GM21786 (cell line): Measurements from ENCODE around the gene SEL1L.
"Not testable (repeated sequence)": the region's sequence is repeated elsewhere in the genome, so short reads cannot be mapped to it uniquely, and the experiment has no call there.

Experiments used
- ATAC-seq: cut with Tn5 transposase; IDR thresholded peaks from one replicate; pipeline ENCODE4 v1.9.1; 2021; ENCODE audit not compliant: unreplicated experiment

The SEL1L gene

DNA sequence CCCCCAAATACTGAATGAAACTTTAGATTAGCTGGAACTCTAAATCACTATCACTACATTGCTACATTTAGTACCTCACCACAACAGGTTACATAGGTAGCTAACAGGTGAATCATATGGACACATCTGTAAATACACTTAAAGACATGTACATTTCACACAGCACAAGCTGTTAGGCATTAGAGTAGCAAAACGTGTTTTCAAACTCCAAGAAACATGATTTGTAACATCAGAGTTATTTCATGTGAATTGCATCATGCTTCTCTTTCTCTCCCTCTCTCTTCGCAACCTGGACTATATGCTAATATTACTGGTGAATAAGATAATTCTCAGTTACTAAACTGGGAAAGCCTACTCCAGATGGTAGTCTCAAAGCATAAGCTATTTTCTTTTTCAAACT lies 4.3 kb downstream of the SEL1L start:
- ATAC-seq: no peak

DNA sequence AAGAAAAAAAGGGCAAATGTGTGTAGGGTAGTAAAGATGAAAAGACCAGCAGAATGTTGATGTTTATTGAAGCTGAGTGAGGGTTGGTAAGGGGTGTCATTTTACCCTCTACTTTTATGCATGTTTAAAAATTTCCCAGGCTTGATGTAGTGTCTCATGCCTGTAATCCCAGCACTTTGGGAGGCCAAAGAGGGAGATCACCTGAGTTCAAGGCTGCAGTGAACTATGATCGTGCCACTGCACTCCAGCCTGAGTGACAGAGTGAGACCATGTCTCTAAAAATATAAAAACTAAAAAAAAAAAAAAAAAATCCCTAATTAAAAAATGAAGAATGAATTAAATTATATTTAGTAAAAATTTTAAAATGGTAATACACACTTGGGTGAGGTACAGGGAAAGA lies 8.5 kb downstream of the SEL1L start:
- ATAC-seq: no peak

DNA sequence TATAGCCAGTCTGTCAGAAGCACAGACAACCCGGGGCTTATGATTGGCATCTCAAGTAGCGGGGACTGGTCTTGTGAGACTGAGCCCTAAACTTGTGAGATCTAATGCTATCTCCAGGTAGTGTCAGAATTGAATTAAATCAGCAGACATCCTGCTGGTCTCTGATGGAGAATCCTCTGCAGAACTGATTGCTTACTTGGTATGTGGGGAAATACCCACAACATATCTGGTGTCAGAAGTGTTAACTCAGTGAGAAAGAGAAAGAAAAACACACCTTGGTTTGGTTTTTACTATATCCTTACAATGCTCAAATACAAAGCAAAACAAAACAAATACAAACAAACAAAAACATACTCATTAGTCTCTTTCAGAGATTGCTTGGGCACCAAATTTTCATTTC lies 10.0 kb downstream of the SEL1L start:
- ATAC-seq: peak; percentile 78

DNA sequence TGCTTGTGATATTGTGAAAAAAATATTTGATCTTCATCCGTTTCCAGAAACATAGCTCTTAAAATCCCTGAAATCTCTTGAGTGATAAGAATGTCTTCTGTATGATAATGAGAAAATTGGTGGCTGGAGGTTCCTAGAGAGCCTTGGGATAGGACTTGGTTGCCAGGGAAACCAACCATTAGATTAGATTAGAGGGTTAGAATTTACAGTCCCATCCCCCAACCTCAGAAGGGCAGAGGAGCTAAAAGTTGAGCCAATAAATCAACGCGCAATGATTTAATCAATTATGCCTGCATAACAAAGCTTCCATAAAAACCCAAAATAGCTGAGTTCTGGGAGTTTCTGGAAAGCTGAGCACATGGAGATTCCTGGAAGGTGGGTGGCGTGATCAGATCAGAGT lies 10.6 kb downstream of the SEL1L start:
- ATAC-seq: no peak

DNA sequence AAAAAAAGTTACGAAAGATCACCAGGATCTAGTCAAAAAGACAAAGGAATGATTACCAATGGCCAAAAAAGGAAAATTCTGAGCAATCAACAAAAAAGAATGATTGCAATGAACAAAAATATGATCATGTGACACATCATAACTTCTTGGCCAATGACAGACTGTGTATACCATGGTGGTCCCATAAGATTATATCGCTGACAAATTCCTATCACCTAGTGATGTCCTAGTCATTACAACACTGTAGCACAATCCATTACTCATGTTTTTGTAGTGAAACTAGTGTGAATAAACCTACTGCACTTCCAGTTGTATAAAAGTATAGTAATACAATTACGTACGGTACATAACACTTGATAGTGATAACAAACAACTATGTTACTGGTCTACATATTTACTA lies 12.3 kb downstream of the SEL1L start:
- no peak for ATAC-seq

DNA sequence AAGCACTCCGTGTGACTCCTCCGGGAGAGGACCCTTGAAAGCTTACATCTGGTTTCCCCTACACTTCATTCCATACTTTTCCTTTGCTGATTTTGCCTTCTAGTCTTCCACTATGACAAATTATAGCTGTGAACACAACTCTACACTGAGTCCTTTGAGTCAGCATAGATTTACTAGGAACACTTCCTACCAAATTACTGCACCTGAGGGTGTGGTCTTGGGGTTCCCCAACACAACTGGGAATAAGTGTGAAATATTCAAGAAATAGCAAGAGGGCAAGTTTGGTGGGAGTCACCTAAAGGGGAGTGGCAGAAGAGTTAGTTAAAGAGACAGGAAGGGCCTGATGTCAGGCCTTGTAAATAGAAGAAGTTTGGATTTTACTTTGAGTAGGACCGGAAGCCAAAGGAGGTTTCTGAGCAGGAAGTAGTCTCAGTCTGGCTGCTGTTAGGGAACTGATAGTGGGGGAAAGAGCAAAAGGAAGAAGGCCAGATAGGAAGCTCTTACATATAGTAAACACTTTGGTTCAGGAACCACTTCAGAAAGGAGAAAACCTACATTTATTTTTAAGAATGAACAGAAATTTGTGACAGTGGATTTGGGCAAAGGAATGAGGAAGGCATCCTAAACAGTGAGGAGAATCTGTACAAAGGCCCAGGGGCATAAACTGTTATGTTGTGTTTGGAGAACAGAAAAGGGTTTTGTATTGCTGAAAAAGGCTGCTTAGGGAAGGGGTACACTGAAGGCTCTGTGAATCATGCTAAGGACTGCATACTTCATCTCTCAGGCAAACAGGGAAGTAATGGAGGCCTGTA lies 14.2 kb downstream of the SEL1L start:
- ATAC-seq: peak; percentile 70

DNA sequence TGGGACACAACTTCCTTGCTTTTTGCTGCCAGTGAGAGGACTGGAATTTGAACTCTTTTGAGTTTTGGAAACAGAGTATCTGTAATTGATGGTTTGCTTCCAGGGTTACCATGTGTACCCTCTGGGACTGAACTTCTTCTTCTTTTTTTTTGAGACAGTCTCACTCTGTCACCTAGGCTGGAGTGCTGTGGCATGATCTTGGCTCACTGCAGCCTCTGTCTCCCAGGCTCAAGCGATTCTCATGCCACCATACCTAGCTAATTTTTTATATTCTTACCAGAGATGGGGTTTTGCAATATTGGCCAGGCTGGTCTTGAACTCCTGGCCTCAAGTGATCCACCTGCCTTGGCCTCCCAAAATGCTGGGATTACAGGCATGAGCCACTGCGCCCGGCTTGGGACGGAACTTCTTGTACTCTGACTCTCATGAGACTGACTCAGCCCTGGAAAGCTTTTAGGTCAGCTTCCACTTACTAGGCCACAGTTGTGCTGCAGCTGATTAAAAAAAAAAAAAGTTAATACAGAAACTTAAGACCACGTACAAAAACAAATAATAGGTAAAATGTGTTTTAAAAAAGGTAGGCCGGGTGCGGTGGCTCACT lies 15.8 kb downstream of the SEL1L start:
- ATAC-seq: no peak

DNA sequence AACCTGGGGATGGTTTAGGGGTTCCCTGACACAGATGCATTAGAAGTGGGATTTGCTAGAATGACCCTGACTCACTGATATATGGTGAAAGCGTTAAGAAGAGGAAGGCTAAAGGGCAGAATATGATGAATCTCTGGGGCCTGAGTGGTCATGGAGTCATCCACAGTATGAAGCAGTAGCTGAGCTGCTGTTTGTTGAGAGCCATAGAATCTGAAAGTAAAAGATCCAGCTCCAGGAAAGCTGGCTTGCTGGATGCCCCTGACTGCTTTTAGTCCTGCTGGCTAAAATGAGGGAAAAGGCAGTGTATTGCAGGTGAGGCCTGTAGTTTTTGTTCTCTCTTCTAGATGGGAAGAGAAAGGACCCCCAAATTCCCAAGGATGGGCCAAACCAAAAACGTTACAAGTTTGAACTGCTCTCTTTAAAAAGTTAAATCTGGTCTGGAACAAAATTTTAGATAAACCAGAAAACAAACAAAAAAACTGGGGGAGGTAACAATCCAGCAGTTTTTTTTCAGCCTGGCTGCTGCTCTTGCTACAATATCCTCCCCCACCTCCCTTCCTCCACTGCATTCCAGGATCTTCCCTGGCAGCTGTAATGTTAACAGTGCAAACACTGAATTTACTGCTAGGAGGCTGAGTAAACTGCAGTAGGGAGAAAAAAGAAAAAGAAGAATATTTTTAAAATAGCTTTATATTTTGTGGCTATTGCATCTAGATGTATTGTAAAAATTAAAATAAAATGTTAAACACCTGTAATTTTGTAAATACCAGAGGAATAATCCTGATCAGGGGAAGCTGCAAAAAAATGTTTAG lies 16.5 kb downstream of the SEL1L start:
- ATAC-seq: no peak

DNA sequence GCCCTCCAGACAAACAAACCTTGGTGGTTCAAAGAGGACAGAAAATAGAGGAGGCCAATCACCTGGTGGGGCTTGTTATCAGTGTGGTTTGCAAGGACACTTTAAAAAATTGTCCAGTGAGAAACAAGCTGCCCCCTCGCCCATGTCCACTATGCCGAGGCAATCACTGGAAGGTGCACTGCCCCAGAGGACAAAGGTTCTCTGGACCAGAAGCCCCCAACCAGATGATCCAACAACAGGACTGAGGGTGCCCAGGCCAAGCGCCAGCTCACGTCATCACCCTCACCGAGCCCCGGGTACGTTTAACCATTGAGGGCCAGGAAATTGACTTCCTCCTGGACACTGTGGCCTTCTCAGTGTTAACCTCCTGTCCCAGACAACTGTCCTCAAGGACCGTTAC lies 17.7 kb downstream of the SEL1L start:
- ATAC-seq: not testable (repeated sequence)

DNA sequence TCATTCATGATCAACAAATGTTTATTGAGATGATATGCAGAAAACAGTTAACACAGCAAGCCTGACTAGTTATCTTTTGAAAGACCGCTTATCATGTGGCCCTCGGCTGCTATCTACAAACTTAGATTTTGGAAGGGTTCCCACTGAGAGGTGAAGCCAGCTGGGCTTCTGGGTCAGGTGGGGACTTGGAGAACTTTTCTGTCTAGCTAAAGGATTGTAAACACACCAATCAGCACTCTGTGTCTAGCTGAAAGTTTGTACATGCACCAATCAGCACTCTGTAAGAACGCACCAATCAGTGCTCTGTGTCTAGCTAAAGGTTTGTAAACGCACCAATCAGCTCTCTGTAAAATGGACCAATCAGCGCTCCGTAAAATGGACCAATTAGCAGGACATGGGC lies 20.8 kb downstream of the SEL1L start:
- ATAC-seq: not testable (repeated sequence)

DNA sequence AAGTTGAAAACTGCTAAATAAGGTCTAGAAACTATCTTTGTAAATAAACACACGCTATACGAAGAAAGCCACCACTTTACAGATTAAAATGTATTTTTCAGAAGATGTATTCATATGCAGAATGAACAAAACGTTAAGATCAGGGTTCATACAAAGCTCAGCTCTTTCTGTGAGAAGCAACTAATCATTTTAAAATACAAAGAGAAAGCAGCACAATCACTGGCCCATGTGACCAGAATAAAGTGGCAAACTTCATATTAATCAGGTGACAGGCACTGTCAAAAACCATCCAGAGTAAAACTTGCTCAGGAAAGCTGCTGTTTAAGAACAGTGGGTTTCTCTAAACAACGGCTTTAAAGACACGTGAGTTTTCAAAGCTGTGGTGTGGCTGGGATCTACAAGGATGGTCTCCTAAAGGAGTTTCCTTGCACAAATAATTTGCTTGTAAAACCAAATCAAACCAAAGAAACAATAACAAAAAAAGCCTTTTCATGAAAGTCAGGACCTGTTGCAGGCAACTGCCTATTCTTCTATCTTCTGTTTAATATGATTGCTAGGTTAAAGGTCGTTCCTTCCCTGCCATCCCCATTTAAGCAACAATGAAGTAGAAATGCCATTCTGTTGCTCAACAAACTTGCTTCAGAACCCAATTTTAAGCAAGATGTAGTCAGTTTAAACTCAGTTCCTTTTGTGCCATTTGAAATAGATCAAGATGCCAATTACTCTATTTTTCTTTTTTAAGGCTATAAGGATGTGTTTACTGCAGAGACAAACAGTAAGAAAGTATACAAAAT lies 22.3 kb downstream of the SEL1L start:
- ATAC-seq: no peak

DNA sequence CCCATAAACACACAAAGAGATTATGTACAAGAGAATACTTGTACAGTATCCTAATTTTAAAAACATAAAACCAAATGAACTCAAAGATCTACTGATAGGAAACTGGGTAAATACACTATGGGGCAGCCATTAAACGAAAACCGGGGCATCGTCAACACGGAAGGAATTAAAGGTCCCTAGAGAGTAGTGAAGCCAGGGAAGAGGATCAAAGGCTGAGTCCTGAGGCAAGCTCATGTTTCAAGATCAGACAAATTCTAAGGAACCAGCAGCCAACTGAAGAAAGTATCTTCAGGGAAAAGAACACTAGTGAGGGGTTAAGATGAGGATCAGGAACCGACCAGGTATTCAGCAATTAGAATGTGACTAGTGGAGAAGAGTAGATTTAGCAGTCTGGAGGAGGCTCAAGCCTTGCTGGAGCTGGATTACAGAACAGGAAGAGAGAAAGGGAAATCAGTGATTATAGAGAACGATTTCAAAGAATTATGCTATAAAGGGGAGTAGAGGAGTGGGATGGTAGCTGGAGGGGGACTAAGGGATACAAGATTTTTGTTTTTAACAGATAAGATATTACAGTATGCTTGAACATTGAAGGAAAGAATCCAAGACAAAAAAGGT lies 23.7 kb downstream of the SEL1L start:
- ATAC-seq: no peak

DNA sequence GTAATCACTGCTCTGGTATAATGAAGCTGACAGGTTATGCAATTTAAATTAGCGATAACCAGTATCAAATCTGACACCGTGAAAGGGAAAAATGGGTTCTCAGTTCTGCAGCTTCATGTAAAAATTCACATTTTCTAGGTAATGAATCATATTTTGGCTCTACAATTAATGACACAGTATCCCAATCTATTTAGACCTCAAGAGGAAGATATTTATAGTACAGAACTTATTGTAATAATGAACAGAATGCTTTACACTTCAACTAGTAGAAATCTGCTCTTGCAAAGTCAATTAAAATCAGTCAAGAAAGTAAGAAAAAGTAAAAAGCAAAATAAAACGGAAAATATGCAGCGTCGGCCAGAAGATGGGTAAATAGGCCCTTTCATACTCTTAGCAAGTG lies 24.3 kb downstream of the SEL1L start:
- no peak for ATAC-seq

DNA sequence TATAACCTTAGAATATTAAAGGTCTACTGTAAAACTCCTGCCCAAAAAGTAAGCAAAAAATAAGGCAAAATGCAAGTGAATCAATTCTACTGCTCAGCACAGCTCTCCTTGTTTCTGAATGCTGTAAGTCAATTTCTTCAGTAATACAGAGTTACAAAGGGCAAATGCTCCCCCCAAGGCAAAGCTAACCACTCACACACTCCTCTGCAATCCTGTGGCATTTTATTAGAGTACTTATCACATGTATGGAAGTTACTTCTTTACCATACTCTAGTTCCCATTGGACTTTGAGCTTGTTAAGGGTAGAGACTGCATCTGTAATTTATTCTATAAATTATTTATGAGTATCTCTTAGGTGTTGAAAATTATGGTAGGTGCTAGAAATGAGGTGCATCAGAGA lies 27.2 kb downstream of the SEL1L start:
- no peak for ATAC-seq

DNA sequence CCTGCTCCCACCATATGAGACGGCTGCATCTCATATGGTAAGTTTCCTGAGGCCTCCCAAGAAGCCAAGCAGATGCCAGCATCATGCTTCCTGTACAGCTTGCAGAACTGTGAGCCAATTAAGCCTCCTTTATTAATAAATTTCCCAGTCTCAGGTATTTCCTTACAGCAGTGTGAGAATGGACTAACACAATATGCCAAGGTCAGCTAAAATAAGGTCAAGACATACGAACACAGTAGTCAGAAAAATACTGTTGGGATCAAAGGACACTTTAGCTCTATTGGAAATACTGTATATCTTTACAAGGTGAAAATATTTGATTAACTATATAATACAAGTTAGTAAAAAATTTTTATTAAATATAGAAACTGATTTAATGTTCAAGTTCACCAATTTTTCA lies 28.8 kb downstream of the SEL1L start:
- no peak for ATAC-seq

DNA sequence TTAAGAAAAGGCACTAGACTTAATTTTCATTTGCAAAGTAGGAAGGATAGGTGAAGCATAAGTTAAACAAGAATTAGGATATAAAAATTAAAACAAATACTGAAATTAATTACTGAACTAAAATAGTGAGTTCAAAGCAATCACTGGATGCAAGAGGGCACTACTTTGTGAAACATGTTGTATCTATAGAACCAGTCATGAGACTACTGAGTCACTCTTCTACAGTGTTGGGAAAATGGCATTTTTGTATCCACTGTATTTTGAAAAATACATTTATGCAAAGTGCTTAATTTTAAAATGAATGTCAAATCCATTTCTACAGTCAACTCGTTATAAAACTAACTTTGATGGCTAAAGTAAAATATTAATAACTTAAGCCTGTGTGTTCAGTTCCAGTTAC lies 47.9 kb downstream of the SEL1L start:
- ATAC-seq: no peak

DNA sequence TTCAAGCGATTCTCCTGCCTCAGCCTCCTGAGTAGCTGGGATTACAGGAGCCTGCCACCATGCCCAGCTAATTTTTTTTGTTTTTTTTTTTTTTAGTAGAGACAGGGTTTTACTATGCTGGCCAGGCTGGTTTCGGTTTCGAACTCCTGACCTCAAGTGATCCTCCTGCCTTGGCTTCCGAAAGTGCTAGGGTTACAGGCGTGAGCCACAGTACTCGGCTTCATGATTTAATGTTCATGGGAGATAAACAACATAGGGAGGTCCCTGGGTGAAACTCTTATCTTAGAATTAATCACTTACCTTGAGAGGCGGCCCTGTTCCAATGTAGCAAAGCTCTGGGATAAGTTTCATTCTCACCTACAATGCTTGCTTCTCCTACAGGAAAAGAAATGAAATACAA lies 48.3 kb downstream of the SEL1L start:
- peak; percentile 87 for ATAC-seq

DNA sequence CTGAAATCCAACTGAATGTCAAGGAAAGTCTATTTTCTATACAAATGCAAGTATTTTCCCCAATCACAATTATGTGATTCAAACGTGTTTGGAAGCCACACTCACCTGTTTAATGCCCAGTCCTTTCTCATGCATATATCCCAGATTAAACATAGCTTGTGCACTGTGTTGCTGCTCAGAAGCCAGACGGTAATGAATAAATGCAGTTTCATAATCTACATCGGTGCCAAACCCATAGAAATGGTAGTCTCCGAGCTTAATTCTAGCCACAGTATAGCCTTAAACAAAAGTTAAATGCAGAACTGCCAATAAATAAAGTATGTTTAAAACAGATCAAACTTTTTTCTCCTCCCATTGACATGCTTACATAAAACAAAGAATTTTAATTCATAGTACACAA lies 49.5 kb downstream of the SEL1L start:
- no peak for ATAC-seq

DNA sequence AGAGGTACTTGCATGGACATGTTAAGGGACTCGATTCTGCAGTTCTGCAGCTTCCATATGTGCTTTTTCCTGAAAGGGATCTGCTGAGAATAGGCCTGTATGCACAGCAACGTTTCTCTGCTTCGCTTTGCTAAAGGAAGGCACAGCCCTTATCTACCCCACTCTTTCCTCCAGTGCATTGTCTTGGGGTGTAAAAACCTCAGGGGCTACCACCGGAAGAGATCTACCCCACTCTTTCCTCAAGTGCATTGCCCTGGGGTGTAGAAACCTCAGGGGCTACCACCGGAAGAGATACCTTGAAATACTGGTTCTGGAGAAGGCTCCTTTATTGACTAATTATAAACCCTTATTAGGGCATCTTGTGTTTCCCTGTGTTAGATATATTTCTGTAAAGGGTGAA lies 52.9 kb downstream of the SEL1L start:
- ATAC-seq: no peak

DNA sequence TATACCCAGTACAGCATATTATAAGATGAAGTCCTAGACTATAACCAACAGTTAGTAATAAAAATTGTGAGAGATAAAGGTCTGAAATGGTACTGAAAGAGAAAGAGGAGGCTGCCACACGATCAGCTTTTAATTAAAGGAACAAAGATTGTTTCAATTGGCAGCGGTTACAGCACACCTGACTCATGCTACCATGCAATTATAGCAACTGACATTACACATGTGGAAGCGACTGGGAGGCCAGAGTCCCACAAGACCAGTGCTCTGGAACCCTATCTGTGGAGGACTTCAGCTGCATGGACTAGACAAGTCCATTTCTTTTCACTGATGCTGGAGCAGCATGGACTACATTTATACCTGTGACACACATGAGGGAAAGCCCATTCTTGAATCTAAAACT lies 55.2 kb downstream of the SEL1L start:
- ATAC-seq: no peak

DNA sequence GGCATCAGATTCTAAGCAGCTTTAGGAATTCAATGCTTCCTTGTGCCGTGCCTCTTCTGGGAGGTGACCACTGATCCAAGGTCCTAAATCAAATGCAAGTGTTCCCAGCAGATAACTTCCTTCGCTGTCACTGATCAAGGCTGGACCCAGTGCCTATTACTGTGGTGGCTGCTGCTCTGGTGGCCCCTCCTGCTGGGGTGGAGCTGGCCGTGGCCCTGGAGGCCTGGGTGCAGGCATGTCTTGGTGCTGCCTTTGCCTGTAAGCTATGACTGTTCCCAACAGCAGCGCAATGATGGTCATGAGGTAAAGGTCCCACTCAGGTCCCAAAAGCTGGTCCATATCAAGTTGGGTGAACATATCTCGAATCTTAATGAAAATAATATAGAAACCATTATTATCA lies 56.8 kb downstream of the SEL1L start:
- ATAC-seq: no peak
